EL (cell line): ENCODE measurements around the gene AQP12A.

Experiments
- DNase-seq: peaks from one replicate; pipeline ENCODE4 v3.0.0-alpha.2; 2016

AQP12A gene

DNA sequence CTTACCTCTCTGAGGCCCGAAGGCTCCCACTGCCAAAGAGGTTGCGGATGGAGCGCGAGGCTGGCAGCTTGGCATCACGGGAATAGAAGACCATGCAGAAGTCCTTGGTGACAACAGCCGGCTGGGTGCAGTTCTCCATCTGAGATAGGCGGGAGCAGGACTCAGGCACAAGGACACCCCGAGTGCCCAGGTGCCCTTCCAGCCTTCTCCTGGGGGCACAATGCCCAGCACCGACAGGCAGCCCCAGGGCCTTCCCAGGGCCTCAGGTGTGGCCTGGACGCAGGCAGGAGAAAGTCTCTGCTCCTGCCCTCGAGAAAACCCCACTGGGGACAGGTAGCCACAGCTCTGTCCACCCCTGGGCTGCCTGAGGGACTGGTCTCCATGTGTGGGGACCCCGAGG is 33.6 kb downstream of the AQP12A start:
- no peak for DNase-seq

DNA sequence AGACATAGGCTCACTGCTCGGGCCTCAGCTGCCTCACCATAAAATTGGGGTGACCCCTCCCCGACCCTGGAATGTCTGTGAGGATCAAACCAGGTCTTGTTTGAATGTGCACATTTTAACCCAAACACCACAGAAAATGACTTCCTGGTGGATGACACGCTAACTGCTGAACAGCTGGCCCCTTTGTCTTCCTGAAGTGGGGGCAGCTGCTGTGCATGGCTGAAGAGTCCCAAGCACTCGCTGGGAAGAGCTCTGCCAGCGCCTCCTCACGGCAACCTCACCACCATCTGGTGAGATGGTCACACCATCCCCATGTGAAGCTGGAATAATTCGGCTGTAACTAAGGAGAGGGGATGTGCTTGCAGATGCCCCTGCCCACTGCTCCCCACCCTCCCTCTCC is 34.0 kb downstream of the AQP12A start:
- no peak for DNase-seq

DNA sequence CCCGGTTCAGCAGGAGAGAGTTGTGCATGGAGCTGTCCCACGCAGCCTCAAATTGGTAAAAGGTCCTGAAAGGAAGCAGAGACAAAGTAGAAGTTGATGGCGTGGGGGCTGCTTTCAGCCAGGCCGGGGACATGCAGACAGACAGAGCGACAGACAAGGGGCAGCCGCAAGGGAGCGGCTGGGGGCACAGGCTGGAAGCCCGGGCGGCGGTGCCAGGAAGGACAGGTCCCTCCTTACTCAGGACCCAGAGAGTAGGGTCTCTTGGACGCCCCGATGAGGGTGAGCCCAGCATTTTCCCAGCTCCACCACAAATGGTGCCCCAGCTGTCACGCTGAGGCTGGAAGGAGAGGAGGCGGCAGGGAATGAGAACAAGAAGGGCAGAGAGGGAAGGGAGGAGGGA is 35.2 kb downstream of the AQP12A start:
- no peak for DNase-seq

DNA sequence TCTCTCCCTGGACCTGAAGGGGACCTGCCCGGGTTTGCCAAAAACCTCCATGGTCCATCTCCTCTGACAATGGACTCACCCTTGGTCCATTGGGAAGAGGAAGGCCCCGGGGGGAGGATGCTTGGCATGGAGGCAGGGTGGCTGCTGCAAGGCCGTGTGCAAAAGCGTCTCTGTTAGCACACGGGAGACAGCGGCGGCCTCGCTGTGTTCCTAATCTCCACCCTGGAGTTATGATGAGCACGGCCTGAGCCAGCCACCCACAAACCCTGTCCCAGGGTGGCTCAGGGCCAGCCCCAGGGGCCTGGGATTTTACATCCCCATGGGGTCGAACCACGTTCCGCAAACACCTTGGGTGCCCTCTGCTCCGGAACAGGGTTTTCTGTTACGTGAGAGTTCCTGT is 35.8 kb downstream of the AQP12A start:
- DNase-seq = no peak

DNA sequence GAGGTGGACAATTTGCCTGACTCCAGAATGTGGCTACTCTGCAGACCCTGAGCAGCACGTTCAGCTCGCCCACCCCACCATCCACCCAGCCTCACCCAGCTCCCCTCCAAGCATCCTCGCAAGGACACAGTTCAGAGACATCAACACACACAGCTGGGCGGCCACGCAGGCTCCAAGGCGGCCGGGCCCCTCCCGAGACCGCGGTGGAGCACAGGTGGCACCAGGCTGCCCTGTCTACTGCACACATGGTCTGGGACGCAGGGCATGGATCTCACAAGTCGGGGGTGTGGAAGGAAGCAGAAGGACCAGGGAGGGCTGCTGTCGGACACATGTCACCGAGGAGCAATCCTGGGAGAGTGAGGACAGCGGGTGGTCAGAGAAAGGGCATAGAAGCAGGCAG is 36.2 kb downstream of the AQP12A start:
- no peak for DNase-seq

DNA sequence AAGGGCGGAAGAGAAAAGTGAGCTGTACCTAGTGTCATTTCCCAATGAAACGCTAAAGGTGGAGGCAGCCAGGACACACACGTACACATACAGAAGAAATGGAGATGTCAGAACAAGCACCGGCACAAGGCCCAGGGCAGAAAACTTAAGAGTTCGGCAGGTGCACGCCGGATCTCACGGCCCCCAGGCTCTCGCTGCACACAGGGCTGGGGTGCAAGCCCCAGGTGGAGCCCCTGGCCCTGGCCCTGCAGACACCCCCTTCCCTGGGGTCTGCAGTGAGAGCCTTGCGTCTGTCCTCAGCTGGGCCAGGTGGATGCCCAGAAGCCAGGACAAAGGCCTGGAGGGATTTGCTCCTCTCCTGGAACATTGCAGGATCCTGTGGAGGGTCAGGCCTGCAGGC is 36.7 kb downstream of the AQP12A start:
- DNase-seq = no peak

DNA sequence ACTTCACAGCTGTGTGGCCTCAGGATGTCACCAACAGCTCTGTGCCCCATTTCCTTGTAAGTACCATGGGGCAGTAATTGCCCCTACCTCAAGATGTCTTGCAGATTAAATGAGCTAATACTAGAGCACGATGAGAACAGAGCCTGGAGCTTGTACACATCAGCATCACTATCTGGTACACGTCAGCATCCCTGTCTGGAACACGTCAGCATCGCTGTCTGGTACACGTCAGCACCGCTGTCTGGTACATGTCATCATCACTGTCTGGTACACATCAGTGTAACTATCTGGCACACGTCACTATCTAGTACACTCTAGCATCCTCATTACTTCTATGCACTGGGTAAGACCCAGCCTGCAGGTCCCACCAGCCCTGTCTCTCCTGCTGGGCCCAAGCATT is 37.2 kb downstream of the AQP12A start:
- DNase-seq = no peak

DNA sequence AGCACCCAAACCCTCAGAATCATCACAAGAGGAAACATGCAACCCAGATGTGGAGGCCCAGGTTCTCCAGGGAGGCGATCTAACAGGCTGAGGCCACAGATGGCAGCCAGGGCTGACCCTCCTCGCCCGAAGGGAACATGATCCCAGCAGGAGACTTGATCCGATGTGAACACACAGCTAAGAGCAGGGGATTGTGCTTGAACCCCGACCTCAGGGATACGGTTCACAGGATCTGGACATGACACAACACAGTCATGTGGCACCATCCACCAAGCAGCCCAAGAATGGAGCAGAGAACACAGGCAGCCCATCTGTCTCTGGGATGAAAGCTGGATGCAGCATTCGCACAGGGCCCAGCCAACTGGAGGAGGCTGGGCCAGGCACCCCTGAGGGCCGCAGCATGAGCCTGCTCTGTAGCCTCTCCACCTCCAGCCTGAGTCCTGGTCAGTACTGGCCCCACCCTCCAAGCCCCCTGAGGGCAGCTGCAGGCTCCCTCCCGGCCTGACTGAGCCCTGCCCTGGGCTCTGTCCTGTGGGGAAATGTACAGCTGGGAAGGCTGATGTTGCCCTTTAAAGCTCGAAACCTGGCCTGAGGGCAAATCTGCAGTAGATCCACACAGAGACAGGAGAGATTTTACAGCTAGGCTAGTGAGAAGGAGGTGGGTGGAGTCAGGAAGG is 39.0 kb downstream of the AQP12A start:
- no peak for DNase-seq

DNA sequence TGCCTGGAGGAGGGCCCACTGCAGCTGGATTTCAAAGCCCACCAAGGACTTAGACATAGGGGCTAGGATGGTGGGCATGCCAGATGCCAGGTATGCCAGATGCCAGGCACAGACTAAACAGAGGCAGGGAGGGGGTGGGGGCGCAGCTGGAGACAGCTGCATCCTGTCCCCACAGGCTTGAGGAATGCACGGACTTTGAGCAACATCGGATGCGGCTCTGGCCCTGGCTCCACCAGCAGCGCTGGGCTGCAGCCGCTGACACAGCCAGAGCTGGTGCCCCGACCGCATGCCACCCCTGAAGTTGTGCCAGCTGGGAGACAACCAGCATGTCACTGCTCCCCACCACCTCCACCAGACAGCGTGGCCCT is 39.5 kb downstream of the AQP12A start:
- DNase-seq = no peak

DNA sequence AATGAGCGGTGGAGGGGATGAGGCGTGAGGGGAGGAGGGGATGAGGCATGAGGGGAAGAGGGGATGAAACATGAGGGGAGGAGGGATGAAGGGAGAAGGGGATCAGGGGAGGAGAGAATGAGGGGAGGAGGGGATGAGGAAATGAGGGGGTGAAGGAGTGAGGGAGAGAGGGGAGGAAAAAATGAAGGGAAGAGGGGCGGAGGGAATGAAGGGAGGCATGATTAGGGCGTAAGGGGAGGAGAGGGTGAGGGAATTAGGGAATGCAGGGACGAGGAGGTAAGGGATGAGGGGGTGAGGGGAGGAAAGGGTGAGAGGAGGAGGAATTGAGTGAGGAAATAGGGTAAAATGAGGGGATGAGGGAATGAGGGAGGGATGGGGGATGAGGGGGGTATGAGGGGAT is 40.5 kb downstream of the AQP12A start:
- no peak for DNase-seq

DNA sequence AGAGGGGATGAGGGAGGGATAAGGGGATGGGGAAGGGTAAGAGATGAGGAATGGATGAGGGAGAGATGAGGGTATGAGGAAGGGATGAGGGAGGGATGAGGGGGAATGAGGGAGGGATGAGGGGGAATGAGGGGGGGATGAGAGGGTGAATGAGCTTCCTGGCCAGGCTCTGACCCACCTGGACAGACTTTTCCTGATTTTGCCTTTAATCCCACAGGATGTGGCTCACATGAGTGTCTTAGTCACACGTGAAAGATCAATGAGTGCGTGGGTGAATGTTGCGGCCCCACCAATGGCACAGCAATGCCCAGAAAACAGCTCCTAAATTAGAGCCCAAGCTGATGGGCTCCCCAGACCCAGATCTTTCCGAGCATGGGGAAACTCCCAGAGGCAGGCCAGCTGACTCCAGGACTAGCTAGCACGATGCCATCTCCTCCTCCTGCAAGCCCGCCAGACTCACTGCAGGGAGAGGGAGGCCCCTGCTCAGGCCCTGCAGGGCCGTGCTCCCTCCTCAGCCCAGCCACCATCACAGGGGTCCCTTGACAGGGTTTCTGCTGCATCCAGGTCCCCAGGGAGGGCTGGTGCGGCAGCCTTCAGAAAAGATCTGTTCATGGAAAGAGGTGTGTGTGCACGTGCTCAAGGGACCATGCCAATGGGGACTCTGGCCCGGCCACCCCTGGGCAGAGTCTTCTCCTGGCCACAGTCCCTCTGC is 41.4 kb downstream of the AQP12A start:
- DNase-seq = no peak

DNA sequence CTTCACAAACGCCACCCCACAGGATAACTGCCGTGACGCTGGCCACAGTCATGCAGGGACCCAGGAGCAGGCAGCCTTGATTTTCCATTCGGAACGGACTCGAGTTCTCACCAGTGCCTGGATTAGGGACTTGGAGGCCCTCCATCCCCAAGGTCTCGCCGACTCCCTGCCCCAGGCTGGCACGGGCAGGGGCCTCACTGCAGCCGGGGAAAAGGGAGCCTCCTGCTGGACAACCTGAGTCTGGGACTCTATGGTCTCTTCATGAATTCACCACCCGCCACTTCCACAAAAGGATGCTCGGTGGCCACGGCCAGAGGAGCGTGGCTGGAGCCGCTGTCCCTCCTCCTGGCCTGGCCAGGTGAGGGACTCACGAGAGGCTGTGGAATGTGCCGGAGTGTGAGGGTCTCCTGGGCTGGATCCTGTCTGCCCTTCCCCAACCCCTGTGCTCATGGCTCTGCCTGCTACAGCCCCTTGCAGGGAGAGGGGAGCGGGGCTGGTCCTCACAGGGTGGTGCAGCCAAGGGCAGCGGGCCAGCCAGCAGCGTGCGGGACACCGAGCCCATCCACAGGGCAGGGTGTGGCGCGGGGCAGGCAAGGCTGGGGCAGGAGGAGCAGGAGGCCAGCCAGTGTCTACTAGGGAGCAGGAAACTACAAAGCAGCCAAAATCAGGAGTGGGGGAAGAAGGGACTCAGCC is 42.3 kb downstream of the AQP12A start:
- DNase-seq = no peak

DNA sequence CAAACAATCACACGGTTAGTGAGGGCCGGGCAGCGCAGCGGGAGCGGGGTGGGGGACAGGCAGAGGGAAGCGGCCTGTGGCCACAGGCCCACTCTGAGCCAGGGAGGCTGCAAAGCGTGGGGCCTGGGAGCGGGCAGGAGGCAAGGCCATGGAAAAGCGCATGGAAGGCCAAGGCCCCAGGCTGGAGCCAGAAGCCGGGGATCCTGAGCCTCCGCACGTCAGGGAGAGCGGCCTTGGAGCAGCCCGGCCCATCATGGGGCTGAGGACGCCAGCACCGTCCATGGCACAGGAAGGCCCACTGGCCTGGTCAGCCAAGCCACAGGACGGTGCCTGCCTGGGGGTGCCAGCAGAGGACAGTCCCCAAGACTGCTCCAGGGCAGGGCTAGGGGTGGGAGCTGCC is 43.1 kb downstream of the AQP12A start:
- no peak for DNase-seq

DNA sequence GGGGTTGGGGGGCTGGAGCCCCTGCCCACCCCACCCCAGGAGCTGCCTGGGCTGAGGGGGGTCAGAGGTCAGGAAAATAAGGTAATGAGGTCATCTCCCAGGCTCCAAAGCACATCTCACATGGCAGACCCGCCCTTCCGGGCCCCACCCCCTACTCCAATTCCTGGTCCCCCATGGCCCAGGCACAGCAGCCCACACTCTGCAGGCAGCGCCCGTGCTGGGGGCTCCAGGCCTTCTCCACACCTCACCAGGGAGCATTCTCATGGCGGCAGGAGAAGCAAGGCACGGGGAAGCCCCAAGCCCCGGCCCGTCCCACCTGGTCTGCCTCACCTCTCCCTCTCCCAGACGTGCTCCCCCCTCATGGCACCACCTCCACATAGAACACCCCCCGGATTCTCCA is 43.8 kb downstream of the AQP12A start:
- no peak for DNase-seq

DNA sequence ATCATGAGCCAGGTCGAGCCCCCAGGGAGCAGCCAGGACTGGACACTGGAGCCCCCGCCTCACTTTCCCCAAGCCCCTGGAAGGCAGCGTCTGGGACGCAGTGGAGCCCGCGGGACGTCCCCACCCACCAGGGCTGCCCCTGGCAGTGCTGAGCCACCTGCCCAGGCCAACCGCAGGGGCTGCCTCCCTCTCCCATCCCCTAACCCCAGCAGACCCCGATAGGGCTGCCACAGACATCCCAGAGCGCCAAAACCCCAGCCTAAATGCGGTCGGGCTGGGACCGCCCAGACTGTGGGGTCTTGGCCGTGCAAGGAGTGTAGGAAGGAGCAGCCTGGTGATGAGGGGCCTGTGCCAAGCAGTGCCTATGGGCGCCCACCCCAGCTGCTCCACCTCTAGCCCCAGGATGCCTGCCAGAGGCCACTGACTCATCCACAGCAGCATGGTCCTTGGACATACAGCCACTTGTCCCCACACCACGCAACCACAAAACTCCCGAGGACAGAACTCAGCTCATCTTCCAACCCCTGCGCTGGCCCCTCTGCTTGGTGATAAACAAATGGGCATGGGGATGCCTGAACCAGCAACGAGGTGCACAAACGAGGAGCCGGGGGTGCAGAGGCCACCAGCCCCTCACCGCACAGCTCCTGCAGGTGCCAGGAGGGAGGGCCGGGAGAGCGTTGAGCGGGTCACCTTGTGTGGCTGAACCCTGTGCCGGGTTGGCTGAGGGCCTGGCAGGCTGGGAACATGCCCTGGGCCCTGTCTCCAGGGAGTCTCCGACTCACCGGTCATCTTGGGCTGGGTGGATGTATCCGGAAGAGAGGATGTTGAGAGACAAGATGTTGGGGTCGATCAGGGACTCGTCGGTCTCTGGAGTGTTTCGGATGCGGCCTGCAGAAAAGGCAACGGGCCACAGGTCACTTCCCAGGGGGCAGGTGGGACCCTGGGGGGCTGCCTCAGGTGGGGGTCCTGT is 44.9 kb downstream of the AQP12A start:
- DNase-seq = no peak

DNA sequence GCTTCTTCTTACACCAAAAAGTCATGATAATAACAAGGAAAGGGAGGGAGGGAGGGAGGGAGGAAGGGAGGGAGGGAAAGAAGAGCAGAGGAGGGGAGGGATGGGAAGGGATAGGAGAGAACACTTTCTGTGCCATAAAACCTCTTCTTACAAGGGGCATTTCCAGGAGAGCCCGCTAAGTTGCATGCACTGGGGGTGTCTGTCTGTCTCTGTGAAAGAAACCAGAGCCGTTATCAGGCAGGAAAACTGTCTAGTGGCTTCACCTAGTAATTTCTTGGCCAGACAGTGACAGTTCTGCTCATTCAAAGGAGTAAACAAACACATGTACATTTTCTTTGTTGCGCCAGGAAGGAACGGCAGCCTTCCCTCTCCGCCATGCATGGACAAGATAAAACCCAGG is 45.8 kb downstream of the AQP12A start:
- DNase-seq = no peak

DNA sequence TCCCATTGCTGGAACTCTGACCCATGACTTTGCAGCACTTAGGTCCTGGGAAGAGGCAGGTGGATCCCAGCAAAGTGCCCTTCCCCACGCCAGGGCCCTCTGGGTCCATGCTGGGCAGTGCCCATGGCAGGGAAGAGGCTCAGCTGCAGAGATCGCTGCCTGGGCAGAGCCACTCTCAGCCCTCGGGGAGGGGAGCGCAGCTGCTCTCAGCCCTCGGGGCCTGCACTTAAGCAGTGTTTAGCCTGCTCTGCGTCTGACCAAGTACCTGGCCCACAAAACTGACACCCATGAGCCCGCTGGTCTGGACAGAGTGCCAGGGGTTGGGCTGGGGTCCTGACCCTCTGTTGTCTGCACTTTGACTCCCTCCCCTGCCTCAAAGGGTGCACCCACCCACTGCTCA is 46.3 kb downstream of the AQP12A start:
- DNase-seq = no peak

DNA sequence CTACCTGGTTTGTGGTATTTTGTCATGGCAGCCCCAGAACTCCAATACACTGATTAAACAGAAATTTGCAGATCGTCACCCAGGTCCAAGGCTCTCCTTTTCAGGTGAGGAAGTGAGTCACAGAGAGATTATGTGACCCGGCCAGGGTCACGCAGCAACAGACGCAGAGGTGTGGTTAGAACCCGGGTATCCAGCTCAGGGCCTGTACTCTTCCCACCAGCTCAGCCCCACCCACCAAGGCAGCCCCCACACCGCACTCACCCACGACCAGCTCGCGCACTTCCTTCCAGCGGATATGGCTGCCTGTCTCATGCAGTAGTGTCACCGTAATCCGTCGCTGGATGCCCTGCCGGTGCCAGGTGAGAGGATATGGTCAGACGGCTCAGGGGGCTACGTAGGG is 48.1 kb downstream of the AQP12A start:
- DNase-seq = no peak

DNA sequence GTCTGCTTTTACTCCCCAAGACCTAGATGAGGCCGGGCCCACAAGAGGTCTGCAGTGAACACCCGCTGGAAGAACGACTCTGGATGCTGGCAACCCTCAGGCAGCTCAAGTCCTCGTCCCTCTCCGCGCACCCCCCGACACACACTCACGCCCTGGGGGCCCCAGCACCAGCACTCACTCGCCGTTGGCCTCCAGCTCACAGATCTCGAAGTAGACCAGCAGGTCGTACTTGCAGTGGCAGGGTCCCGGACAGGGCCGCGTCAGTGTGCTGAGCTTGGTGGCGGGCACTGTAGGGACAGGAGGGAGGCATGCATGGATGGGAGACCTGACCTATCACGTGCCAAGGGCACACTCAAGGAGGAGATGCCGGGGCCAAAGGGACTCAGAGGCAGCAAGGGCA is 49.4 kb downstream of the AQP12A start:
- no peak for DNase-seq

DNA sequence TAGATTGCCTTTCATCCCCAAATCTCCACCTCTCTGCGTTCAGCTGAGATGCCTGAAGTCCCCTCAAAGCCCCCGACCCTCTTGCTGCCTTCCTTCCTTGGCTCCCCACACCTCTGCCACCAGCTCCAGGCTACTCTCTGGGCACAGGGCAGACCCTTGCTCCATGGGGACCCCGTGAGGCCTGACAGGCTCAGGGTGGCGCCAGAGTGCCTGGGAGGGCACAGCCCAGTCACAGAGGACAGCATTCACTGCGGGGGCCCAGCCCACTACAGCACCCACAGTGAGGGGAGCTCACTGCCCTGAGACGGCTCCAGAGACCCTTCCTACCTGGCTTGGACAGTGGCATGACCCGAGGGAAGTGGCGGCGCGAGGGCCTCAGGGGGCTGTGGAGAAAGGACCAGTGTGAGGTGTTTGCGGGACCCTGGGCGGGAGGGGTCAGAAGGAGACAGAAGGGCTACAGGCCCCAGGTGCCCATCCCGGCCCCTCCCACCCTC is 51.0 kb downstream of the AQP12A start:
- no peak for DNase-seq

DNA sequence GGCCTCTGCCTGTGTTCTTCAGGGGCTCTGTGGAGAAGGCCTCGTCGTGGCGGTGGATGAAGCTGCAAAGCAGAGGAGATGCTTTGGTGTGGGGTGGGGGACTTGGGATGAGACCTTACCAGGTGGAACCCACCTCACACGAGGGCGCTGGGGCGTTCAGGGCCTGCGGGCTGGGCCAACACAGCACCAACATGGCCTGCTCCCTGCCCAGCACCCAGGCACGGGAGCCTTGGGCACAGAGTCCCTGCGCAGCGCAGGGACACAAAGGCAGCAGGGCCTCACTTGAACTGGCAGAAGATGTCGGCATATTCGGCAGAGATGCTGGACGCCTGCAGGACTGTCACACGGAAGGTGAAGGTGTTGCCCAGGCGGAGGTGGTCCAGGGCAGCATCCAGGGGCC is 53.8 kb downstream of the AQP12A start:
- no peak for DNase-seq

DNA sequence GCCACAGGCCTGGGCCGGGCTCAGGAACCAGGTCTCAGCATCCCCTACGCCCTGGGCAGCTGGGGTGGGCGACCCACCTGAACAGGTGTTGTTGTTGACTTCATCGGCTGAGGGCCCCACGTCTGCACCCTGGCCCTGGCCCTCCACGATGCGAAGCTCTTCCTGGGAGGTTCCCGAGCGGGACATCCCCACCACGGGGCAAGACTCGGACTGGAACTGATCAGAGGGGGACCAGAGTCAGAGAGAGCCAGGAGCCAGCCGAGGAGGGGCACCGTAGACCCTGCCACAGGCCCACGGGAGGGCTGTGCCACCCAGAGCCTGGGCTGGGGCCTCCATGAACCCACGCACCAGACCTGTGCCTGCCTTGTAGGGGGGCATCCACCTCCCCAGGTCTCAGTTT is 54.3 kb downstream of the AQP12A start:
- DNase-seq = no peak

DNA sequence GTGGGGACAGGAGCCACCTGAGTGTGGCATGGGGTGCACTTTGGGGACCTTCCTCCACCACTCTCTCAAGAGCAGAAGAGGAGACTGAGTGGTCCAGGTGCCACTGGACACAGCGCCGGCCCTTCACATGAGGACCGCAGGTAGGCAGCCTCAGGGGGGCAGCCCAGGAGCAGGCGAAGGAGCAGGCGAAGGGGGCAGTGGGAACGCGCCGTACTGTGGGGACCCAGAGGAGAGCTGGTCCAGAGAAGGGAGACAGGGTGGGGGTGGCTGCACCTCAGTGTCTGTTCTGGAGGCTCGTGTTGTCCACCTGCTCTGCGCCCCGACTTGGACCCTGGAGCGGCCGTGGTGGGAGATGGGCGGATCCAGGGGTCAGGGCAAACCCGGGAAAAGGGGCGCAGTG is 55.0 kb downstream of the AQP12A start:
- no peak for DNase-seq
